GM19043 (cell line): Measurements from ENCODE around the gene FUBP3.
"Not testable (repeated sequence)": the region's sequence is repeated elsewhere in the genome, so short reads cannot be mapped to it uniquely, and the experiment has no call there.

Experiments
- ATAC-seq: cut with Tn5 transposase; IDR thresholded peaks from one replicate; pipeline ENCODE4 v1.9.1; 2021; ENCODE audit warnings: low read depth; ENCODE audit not compliant: unreplicated experiment

FUBP3 gene

GRCh38 chr9:130680836-130681768 is 101.7 kb downstream of the FUBP3 start:
- no peak for ATAC-seq

GRCh38 chr9:130681769-130682420 is 102.5 kb downstream of the FUBP3 start:
- no peak for ATAC-seq

GRCh38 chr9:130682421-130683121 is 103.2 kb downstream of the FUBP3 start:
- ATAC-seq = no peak

GRCh38 chr9:130685104-130685503 is 105.7 kb downstream of the FUBP3 start:
- no peak for ATAC-seq

GRCh38 chr9:130685945-130686344 is 106.6 kb downstream of the FUBP3 start:
- not testable (repeated sequence) for ATAC-seq

GRCh38 chr9:130687615-130688014 is 108.2 kb downstream of the FUBP3 start:
- ATAC-seq = no peak
